VCaP (cell line): ENCODE measurements around the gene SH3BP2.

ENCODE experiments used
- H3K27ac ChIP-seq: fragments of 450-650 bp; 2 replicates; pipeline ENCODE4 v1.5.1; 2017
- CTCF ChIP-seq: fragments of 450-650 bp; conservative IDR thresholded peaks from 2 replicates; pipeline ENCODE4 v1.5.1; 2017; ENCODE audit warnings: mild to moderate bottlenecking, moderate library complexity

The SH3BP2 gene

GRCh38 chr4:2829933-2830451, 37.1 kb downstream of the SH3BP2 start:
- TF ChIP-seq CTCF, result no peak
- no peak overlapping the region for H3K27ac ChIP-seq

DNA sequence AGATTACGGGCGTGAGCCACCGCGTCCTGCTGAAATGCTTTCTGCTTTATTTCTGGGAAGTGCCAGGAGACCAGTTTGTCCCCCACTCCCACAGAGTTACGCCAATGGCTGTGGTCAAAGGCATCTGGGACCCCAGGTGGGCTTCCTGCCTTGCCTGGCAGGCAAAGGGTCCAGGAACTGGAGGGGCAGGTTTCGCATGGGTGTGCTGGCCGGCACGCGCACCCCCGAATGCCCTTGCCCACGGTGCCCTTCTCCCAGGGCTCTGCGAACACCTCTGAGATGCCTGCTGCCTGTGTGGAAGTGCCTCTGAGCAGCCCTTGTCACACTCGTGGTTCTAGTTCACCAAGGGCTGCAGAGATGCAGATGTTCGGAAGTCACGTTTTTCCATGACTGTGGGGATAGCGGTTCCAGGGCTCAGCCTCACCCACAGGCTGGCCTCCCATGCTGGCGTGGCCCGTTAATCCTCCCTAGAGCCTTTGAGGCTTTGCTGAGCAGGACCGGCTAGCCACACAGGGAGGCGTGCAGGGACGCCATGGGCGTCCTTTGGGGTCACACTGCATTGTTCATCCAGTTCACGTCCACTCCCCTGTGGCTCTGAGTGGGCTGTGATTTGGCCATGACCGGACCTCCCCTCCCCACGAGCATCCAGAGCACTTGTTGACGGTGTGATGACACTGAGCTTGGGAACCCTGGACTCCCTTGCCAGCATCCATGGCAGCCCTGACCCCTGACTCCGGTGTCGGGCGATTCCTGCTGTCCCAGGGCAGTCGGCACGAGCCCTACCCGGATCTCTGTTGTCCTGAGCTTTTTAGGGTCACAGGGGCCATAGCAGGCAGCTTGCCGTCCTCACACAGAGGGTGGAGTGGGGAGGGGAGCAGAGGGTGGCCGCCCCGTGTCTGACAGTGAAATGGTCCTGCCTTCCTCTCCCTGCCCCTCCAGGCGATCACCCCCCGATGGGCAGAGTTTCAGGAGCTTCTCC, 38.0 kb downstream of the SH3BP2 start:
- no peak overlapping the region for H3K27ac ChIP-seq
- TF ChIP-seq CTCF, result no peak

GRCh38 chr4:2831611-2832308, 38.9 kb downstream of the SH3BP2 start:
- no peak for TF ChIP-seq CTCF
- H3K27ac ChIP-seq, result no peak overlapping the region

- TF ChIP-seq CTCF, result no peak
- H3K27ac ChIP-seq, result no peak overlapping the region
Measured at GRCh38 chr4:2832309-2832980, 39.6 kb downstream of the SH3BP2 start.

GRCh38 chr4:2832981-2833670, 40.2 kb downstream of the SH3BP2 start:
- TF ChIP-seq CTCF, result no peak
- no peak overlapping the region for H3K27ac ChIP-seq

DNA sequence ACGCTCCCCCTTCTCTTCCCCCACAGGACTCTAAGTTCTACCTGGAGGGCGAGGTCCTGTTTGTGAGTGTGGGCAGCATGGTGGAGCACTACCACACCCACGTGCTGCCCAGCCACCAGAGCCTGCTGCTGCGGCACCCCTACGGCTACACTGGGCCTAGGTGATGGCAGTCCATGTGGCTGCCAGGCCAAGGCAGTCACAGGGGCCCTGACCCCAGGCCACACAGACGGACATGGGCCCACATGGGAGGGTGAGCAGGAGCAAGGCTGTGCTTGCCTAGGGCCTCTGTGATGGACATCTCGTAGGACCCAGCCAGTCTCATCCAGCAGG, 40.8 kb downstream of the SH3BP2 start:
- no peak overlapping the region for H3K27ac ChIP-seq
- TF ChIP-seq CTCF, result no peak
